Kidney epithelial cell (primary cell): ENCODE results near the gene DNAH8. TPM values are rescaled to one million over a fixed set of nuclear protein-coding genes. Genes with fewer than 3 reads are reported as not detected.

ENCODE experiments used
- DNase-seq: peaks from one replicate; pipeline ENCODE4 v3.0.0-alpha.2; 2010; ENCODE audit warnings: low read depth
- H3K27me3 ChIP-seq: 2 replicates; pipeline ENCODE4 v1.6.0; 2011; ENCODE audit warnings: low read length; ENCODE audit not compliant: control insufficient read depth, insufficient read depth
- H3K36me3 ChIP-seq: 2 replicates; pipeline ENCODE4 v1.5.1; 2011; ENCODE audit warnings: low read length; ENCODE audit not compliant: control insufficient read depth, insufficient read depth
- H3K4me3 ChIP-seq: 2 replicates; pipeline ENCODE4 v1.5.1; 2011; ENCODE audit warnings: low read depth, mild to moderate bottlenecking, control low read depth, low read length
- CTCF ChIP-seq: IDR thresholded peaks from 2 replicates; pipeline ENCODE4 v1.5.1; 2011; ENCODE audit warnings: mild to moderate bottlenecking, moderate library complexity, low read length, control low read depth, inconsistent platforms; ENCODE audit not compliant: insufficient read depth, poor library complexity, severe bottlenecking
- total RNA-seq: library from RNA; depleted of rRNA; stranded (reverse); fragments of >200 nt; gene quantifications from 2 replicates; pipeline ENCODE4 v1.2.3, GENCODE V29; 2015

DNAH8 gene
- total RNA-seq, 1 donor from 2014 or later: not detected

- TF ChIP-seq CTCF: no peak
Observed at GRCh38 chr6:38843798-38844197, 128.7 kb downstream of the DNAH8 start.

GRCh38 chr6:38845931-38846330 is 130.8 kb downstream of the DNAH8 start:
- TF ChIP-seq CTCF: no peak
- no peak overlapping the region for H3K4me3 ChIP-seq
- no peaks in the 10 kb centered on the region for H3K27me3 ChIP-seq
- no peak for DNase-seq
- H3K36me3 ChIP-seq: no peaks in the 10 kb centered on the region

More at GRCh38 chr6:38843798-38844197, 128.7 kb downstream of the DNAH8 start:
- Histone ChIP-seq H3K4me3 (no peak overlapping the region), H3K36me3 (no peaks in the 10 kb centered on the region), H3K27me3 (no peaks in the 10 kb centered on the region)
- DNase-seq: no peak

GRCh38 chr6:38846361-38846760 is 131.2 kb downstream of the DNAH8 start:
- no peaks in the 10 kb centered on the region for H3K27me3 ChIP-seq
- no peak for DNase-seq
- H3K4me3 ChIP-seq: no peak overlapping the region
- TF ChIP-seq CTCF: no peak
- H3K36me3 ChIP-seq: no peaks in the 10 kb centered on the region

GRCh38 chr6:38846844-38847243 is 131.7 kb downstream of the DNAH8 start:
- Histone ChIP-seq H3K36me3 (no peaks in the 10 kb centered on the region), H3K4me3 (no peak overlapping the region), H3K27me3 (no peaks in the 10 kb centered on the region)
- no peak for TF ChIP-seq CTCF
- DNase-seq: peak; percentile 31

GRCh38 chr6:38847497-38847896 is 132.4 kb downstream of the DNAH8 start:
- Histone ChIP-seq H3K4me3 (no peak overlapping the region), H3K36me3 (no peaks in the 10 kb centered on the region), H3K27me3 (no peaks in the 10 kb centered on the region)
- no peak for DNase-seq
- TF ChIP-seq CTCF: no peak

GRCh38 chr6:38848760-38849159 is 133.6 kb downstream of the DNAH8 start:
- H3K36me3 ChIP-seq: no peaks in the 10 kb centered on the region
- no peak overlapping the region for H3K4me3 ChIP-seq
- no peak for TF ChIP-seq CTCF
- DNase-seq: no peak
- no peaks in the 10 kb centered on the region for H3K27me3 ChIP-seq
